Body of pancreas (tissue), 4 donors: ENCODE data around the gene NUDT12. TPM values are rescaled to one million over a fixed set of nuclear protein-coding genes. Genes with fewer than 3 reads are reported as not detected.

Experiments
- ATAC-seq: fragments of 150-250 bp; one replicate; pipeline ENCODE4 v1.9.1; 2016
- DNase-seq, 4 donors: peaks; one replicate each; pipeline ENCODE4 v3.0.0-alpha.2; 2019
- H3K27ac ChIP-seq, 4 donors: fragments of 200-600 bp; sonication (generic); 1 replicate in 3 of 4; 2 replicates in 1 of 4; pipeline versions ENCODE4 v1.5.1 to v1.6.1; 2016 to 2019; ENCODE audit warnings: mild to moderate bottlenecking in 1 of 4, mixed read lengths in 1 of 4, moderate library complexity in 1 of 4
- H3K27me3 ChIP-seq, 2 donors: fragments of 200-600 bp; sonication (generic); one replicate each; pipeline ENCODE4 v1.6.0; 2016; ENCODE audit warnings: mild to moderate bottlenecking in 1 of 2
- H3K36me3 ChIP-seq, 2 donors: fragments of 200-600 bp; sonication (generic); replicated peaks in 1 of 2; 2 replicates each; pipeline ENCODE4 v1.5.1; 2016; ENCODE audit warnings: low read depth in 2 of 2; ENCODE audit not compliant: insufficient read depth in 1 of 2
- H3K4me1 ChIP-seq: fragments of 200-600 bp; sonication (generic); one replicate; pipeline ENCODE4 v1.6.0; 2016
- H3K4me3 ChIP-seq, 2 donors: fragments of 200-600 bp; sonication (generic); 1 replicate in 1 of 2; 2 replicates in 1 of 2; pipeline ENCODE4 v1.5.1; 2016 to 2019
- H3K9me3 ChIP-seq, 3 donors: fragments of 200-600 bp; sonication (generic); 1 replicate in 2 of 3; 2 replicates in 1 of 3; pipeline ENCODE4 v1.5.1; 2016
- POLR2A ChIP-seq, 3 donors: fragments of 450-650 bp; IDR thresholded peaks; one replicate each; pipeline ENCODE4 v1.6.1; 2016; ENCODE audit warnings: antibody characterized with exemption in 3 of 3, mild to moderate bottlenecking in 2 of 3
- WGBS, 2 donors: methylation state at CpG; one replicate each; pipeline ENCODE4 v1.1.5; 2017; 5-methylcytosine and 5-hydroxymethylcytosine counted together
- intact Hi-C: fragments of 100-400 bp; cut with DNase I; formaldehyde crosslinking; loops from one replicate; pipeline ENCODE4 v1.15.1; 2023
- total RNA-seq, 2 donors: library from RNA; depleted of rRNA; stranded (reverse); fragments of >200 nt; gene quantifications; one replicate each; pipeline ENCODE4 v1.1.0, GENCODE V29; 2016
- TF ChIP-seq, protein P1 (sequence below), 7 experiments: fragments of 450-650 bp in 4 of 7; fragments of 200-600 bp in 3 of 7; sonication (generic) in 3 of 7; IDR thresholded peaks; one replicate each; pipeline ENCODE4 v1.5.1; 2016 to 2019; ENCODE audit warnings: antibody characterized with exemption in 7 of 7

Gene NUDT12
- 10 to 100 TPM; 14.3 to 20.8 TPM for total RNA-seq

DNA sequence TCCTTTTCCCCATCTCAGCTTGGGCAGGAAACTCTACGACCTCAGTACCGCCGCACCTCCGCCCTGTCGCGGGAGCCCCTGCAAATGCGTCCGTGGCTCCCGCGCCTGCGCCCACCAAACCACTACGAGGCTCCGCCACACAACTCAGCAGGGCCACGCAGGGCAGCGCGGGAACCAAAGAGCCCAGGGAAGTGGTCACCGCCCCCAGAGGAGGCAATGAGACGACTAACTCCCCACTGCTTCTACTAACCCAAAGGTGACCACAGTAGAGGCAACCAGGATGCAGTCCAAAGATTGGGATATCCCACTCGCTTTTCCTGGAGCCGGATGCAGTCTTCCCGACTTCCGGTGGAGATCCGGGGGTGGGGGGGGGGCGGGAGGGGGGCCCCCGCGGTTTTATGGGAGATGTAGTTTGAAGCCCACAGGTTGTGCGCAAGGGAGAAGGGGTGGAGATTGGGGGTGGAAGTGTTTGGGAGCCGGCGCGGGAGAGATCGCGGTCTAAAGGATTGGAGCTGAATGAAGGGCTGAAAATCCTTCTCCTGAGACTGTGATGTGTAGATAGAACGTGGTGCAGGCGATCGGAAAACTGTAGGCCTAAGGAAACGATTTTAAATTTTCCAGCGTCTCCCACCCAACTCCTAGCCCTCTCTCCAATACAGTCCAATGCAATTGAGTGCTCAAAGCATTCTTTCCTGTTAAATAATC, at the start of gene NUDT12:
NUDT12 (minus strand) TSS at position 337 of the 705 bp plus-strand sequence. CDS start 2,541 bp downstream, outside the sequence.
- WGBS, 2 donors = 1 to 14% methylated on average over 35 to 37 of the region's 37 CpGs
- Histone ChIP-seq H3K27ac (peak within 1 kb of the TSS; percentile 82 to 94 (median 86)), H3K27me3 (no peaks in the 10 kb centered on the region), H3K4me3 (peak within 1 kb of the TSS; percentile 81 to 89), H3K4me1 (peaks cover 27% of the 10 kb centered on the region), H3K9me3 (no peaks in the 10 kb centered on the region), H3K36me3 (no peaks in the 10 kb centered on the region)
- ATAC-seq (peak; percentile 95), DNase-seq (peak; percentile 70 to 74 (median 71))
- TF ChIP-seq, protein P1, sequence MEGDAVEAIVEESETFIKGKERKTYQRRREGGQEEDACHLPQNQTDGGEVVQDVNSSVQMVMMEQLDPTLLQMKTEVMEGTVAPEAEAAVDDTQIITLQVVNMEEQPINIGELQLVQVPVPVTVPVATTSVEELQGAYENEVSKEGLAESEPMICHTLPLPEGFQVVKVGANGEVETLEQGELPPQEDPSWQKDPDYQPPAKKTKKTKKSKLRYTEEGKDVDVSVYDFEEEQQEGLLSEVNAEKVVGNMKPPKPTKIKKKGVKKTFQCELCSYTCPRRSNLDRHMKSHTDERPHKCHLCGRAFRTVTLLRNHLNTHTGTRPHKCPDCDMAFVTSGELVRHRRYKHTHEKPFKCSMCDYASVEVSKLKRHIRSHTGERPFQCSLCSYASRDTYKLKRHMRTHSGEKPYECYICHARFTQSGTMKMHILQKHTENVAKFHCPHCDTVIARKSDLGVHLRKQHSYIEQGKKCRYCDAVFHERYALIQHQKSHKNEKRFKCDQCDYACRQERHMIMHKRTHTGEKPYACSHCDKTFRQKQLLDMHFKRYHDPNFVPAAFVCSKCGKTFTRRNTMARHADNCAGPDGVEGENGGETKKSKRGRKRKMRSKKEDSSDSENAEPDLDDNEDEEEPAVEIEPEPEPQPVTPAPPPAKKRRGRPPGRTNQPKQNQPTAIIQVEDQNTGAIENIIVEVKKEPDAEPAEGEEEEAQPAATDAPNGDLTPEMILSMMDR (IDR thresholded peaks at IDR 0.05) = peak in 1 of 7 experiments; percentile 6
- TF ChIP-seq POLR2A (IDR thresholded peaks at IDR 0.05) = peak; percentile 44 to 74 (median 72)
- intact Hi-C loops = no loop called here

DNA sequence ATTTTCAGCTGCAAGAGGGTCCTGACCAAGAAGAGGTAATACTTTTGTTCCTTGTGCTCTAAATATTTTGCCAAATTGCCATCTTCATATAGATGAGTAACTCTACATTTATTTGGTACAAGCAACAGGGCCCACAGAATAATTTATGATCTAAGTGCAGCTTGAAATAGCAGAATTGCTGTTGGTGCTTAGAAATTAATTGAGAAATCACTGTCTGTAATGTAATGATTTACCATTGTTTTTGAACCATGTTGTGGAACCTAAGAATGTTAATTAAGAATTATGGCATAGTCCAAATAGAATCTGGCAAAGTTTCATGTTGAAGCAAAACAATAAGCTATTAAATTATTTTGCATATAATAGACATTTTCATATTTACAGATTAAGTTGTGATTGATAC, 44.8 kb upstream of the NUDT12 start:
- H3K27me3 ChIP-seq = no peaks in the 10 kb centered on the region
- DNase-seq = no peak
- TF ChIP-seq POLR2A (IDR thresholded peaks at IDR 0.05) = no peak
- TF ChIP-seq, protein P1 (IDR thresholded peaks at IDR 0.05) = no peak
- H3K4me1 ChIP-seq = no peaks in the 10 kb centered on the region
- no peaks in the 10 kb centered on the region for H3K9me3 ChIP-seq
- no peak overlapping the region for H3K27ac ChIP-seq
- intact Hi-C loops = no loop called here
- ATAC-seq = no peak
- no peak overlapping the region for H3K4me3 ChIP-seq
- H3K36me3 ChIP-seq = no peaks in the 10 kb centered on the region

DNA sequence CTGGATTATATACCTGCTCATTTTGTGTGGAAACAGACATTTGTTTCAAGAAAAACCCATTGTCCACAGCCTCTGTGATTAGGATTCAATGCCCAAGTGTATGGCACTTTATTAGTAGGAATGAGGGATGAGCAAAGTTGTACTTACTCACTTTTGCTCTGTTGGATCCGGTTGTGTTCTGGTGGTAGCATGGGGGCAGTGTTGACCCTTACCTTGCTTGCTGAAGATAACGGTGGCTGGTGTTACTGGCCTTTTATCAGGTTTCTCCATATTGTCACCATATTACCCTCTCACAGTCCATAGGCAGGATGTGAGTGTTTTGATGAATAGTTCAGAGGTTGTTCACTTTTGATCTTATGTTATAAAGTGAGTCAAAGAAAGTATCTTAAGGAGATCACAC, 42.7 kb upstream of the NUDT12 start:
- TF ChIP-seq, protein P1 (IDR thresholded peaks at IDR 0.05) = no peak
- TF ChIP-seq POLR2A (IDR thresholded peaks at IDR 0.05) = no peak
- WGBS, 2 donors = 74 to 90% methylated on average over 2 of the region's 2 CpGs
- Histone ChIP-seq H3K27ac (no peak overlapping the region), H3K27me3 (no peaks in the 10 kb centered on the region), H3K9me3 (no peaks in the 10 kb centered on the region), H3K4me1 (no peaks in the 10 kb centered on the region), H3K4me3 (no peak overlapping the region), H3K36me3 (no peaks in the 10 kb centered on the region)
- ATAC-seq (no peak), DNase-seq (no peak)
- intact Hi-C loops = no loop called here

DNA sequence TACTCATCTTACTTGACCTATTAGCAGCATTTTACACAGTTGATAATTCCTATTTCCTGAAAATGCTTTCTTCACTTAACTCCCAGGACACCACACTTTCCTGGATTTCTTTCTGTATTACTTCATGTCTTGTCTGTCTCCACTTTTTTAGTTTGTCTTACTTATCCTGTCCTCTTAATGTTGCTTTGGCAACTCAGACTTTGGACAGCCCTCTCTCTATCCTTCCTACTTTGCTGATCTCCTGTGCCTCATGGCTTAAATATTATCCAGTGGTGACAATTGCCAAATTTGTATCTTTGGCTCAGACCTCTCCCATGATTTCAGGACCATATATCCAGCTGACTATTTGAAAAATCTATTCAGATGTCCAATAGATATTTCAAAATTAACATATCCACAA, 39.8 kb upstream of the NUDT12 start:
- no peaks in the 10 kb centered on the region for H3K36me3 ChIP-seq
- ATAC-seq (no peak), DNase-seq (no peak)
- H3K4me3 ChIP-seq = no peak overlapping the region
- H3K9me3 ChIP-seq = no peaks in the 10 kb centered on the region
- no peaks in the 10 kb centered on the region for H3K27me3 ChIP-seq
- TF ChIP-seq, protein P1 (IDR thresholded peaks at IDR 0.05) = no peak
- no peak for TF ChIP-seq POLR2A (IDR thresholded peaks at IDR 0.05)
- intact Hi-C loops = no loop called here
- H3K27ac ChIP-seq = no peak overlapping the region
- no peaks in the 10 kb centered on the region for H3K4me1 ChIP-seq

DNA sequence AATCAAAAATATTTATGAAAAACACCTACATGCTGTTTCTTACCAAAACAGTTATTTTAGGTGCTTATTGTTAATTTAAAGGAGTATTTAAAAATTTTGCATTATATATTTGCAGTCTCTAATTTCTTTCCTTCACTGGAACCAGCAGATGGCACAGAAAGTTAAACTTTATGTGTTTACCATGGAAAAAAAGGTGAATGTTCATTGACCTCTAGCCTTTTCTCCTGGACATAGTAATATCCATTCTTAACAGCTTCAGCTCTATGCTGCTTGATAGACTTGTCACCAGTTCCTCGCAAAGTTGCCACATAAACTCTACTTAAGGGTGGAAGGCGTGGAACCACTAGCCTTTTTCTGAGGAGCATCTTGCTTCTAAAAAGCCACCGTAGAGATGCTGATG, 38.7 kb upstream of the NUDT12 start:
- ATAC-seq = no peak
- no peaks in the 10 kb centered on the region for H3K4me1 ChIP-seq
- 96 to 97% methylated on average over 3 of the region's 3 CpGs for WGBS, 2 donors

More for the DNA sequence above, 38.7 kb upstream of the NUDT12 start:
- Histone ChIP-seq H3K27ac (no peak overlapping the region), H3K9me3 (no peaks in the 10 kb centered on the region), H3K4me3 (no peak overlapping the region), H3K27me3 (no peaks in the 10 kb centered on the region), H3K36me3 (no peaks in the 10 kb centered on the region)
- TF ChIP-seq POLR2A (IDR thresholded peaks at IDR 0.05) = no peak
- TF ChIP-seq, protein P1 (IDR thresholded peaks at IDR 0.05) = no peak
- no peak for DNase-seq
- intact Hi-C loops = no loop called here
